HL-60/S4 (cell line): ENCODE results near the gene KRT85.

Experiments used
- in situ Hi-C: fragments of 300-500 bp; cut with MboI; formaldehyde crosslinking; loops from 2 replicates; pipeline ENCODE4 v1.14.3; 2022; ENCODE audit warnings: low sequenced_read_pairs

The KRT85 gene

GRCh38 chr12:52370926-52371608 lies 3.8 kb upstream of the KRT85 start:
- in situ Hi-C loops = no loop called here

DNA sequence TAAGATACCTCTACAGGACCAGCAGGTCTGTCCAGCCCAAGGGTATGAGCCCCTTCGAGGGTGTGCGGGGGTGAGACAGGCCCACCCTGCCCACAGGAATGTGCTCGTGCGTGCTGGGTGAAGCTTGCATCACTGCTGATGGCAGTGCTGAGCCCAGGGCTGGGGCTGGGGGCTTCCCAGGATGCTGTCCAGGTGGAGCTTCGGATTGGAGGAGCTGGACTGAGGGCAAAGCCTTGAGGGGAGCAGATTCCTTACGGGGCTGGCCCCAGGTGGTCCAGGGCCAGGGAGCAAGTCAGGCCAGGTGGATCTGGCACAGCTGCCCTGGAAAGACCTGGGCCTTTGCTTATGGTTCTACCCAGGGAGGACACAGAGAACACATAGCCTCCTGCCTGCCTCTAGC lies 2.5 kb upstream of the KRT85 start:
- in situ Hi-C loops = no loop called here

GRCh38 chr12:52369211-52369610 lies 1.9 kb upstream of the KRT85 start:
- in situ Hi-C loops = no loop called here

DNA sequence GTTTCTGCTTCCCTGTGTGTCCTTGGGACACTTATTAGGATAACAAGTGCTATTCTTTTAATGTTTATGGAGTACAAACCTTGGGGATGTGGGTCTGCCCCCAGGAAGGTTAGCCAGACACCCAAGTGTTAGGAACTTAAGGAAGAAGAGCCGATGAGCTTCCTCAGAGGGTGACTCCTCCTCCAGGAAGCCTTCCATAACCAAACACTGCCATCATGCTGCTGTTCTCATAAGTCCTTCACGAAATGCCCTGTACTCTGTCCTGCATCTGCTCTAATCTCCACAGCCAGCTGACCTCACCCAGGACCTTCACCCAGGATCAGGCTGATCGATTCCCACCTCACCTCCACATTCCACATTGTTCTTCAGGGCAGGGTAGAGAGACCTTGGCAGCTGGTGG lies 1.2 kb upstream of the KRT85 start:
- in situ Hi-C loops = no loop called here

GRCh38 chr12:52367876-52368275 lies 595 bp upstream of the KRT85 start:
- in situ Hi-C loops = no loop called here

- in situ Hi-C loops = no loop called here
These were observed 2.3 kb downstream of the KRT85 start for GRCh38 chr12:52364901-52365489.

- in situ Hi-C loops = no loop called here
These were observed 3.2 kb downstream of the KRT85 start for GRCh38 chr12:52364061-52364460.

DNA sequence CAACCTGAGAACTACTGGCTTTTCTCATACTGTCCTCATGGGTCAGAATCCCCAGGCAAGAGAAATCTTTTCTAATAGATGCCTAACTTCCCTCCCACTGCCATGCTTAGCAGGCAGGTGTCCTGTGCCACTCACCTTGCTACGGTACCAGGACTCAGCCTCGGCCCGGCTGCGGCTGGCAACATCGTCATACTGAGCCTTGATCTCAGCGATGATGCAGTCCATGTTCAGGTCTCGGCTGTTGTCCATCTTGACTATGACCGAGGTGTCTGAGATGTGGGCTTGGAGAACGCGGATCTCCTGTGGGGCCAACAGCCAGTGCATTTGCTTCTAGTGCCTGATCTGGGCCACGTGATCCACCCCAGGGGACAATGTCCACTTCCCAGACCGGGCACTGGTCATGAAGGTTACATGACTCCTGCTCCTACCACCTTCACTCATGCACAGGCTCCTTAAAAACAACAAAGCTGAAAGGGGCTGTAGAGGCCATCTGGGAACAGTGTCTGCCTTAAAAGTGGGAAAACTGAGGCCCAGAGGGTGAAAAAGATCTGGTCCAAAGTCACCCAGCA lies 4.1 kb downstream of the KRT85 start:
- in situ Hi-C loops = no loop called here

DNA sequence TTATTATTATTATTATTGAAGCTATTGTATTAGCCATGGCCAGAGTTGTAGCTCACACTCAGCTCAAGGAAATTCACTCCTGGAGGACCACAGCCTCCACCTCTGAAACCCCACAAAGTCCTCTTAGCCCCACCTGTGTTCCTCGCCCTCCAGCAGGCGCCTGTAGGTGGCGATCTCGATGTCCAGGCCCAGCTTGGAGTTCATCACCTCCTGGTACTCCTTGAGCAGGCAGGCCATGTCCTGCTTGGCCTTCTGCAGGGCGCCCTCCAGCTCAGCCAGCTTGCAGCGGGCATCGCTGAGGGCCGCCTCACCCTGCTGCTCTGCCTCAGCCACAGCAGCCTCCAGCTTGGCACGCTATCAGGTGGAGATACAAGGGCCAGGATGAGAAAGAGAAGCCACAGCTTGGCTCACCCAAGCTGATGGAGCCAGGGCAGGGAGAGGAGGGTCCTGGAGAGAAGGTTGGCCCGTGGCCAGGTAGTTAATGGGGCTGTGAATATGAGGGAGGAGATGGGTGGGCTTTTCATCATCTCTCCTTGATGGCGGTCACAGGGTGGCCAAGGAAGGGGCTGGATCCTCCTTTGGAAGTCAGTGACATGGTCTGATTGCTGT lies 5.1 kb downstream of the KRT85 start:
- in situ Hi-C loops = no loop called here

DNA sequence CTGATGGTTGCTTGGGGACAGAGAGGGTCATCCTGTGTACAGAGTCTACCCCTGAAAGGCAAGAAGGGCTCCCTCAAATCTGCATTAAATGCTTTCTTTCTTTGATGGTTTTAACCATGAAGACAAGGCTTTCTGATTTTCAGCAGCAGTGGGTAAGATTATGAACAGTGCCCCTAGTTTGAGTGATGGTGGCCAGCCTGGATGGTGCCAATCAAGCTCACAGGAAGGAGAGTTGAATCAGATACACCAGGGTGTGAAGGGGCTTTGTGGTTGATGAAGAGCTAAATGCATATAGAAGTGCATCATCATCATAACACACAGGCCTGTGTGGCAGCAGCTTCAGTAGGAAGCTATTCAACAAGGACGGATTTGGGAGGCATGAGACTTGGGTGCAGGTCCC lies 5.7 kb downstream of the KRT85 start:
- in situ Hi-C loops = no loop called here

DNA sequence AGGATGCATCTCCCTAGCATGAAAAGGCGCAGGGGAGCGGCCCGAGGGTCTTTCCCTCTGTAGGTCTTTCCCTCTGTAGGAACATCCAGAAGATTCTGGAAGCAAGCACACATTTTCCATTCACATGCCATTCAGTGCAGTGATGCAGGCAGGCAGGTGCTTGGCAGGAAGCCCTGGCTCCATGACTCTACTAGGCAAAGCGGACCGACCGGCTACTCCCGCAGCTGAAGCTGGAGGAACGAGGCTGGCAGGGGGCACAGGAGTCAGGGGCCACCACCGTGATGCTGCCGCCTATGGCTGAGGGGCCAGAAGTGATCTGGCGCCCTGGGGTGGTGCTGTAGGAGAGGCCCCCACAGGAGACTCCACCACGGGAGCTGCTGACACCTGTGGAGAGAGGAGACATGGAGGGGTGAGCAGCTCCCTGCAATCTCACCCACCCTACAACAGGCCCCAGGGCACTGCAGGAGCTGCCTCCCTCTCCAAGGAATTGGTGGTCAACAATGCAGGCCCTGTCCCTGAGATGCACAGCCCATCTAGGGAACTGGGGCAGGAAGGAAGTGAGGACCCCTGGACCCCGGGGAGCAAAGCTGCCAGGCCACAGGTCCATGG lies 6.5 kb downstream of the KRT85 start:
- in situ Hi-C loops = no loop called here

- in situ Hi-C loops = no loop called here
These were observed 7.1 kb downstream of the KRT85 start for GRCh38 chr12:52360106-52360662.

DNA sequence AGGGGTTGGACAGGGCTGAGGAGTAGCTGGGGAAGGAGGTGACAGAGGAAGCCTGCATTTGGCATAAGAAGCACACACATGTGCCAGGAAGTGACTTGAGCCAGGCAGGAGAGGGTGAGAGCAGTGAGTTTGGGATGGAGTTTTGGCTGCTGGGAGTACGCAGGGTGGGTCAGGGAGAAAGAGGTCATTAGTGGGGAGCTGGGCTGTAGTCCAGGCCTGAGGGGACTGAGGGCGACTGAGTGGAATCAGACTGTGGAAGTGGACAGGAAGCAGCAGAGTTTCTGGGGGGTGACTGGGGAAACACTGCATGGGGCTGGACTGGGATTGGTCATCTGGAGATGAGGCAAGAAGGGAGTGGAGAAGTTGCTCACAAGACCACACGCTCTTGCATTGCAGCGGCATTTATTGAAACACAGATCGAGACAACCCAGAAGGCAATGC lies 7.6 kb downstream of the KRT85 start:
- in situ Hi-C loops = no loop called here

- in situ Hi-C loops = no loop called here
These were observed 8.5 kb downstream of the KRT85 start for GRCh38 chr12:52358575-52359350.

DNA sequence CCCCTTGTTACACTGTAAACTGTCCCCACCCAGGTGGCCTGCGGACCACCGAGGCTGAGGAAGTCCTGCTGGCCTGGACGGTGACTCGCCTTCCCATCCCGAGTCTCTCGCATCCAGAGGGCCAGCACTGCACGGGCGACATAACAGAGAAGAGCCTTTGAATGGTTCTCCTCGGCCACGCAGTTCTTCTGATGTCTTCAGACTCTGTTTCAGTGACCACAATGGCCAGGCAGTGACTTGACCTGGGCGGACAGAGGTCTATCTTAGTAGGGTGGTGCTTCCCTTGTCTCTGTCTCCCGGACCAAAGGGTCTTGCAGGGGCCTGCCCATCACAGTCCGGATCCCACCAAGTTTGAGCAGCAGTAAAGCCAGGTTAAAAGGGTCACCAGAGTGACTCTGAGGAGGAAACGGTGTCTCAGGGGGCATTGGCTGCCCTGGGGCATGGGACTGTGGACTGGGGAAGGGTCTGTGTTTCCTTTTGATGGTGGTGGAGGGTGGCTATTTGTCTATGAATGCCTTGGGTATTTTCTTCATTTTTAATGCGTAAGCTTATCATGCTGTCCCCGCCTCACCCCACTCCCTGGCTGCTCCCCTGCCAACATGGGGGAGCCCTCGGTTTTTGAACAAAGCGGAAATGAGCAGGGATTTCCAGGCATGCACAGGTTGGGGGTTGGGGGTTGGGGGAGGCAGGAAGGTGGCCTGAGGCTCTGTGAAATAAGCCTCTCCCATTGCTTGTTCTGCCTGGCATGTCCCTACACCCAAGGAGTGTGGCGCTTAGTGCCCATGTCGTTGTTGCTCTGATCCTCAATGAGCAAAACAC lies 10.3 kb downstream of the KRT85 start:
- in situ Hi-C loops = no loop called here

DNA sequence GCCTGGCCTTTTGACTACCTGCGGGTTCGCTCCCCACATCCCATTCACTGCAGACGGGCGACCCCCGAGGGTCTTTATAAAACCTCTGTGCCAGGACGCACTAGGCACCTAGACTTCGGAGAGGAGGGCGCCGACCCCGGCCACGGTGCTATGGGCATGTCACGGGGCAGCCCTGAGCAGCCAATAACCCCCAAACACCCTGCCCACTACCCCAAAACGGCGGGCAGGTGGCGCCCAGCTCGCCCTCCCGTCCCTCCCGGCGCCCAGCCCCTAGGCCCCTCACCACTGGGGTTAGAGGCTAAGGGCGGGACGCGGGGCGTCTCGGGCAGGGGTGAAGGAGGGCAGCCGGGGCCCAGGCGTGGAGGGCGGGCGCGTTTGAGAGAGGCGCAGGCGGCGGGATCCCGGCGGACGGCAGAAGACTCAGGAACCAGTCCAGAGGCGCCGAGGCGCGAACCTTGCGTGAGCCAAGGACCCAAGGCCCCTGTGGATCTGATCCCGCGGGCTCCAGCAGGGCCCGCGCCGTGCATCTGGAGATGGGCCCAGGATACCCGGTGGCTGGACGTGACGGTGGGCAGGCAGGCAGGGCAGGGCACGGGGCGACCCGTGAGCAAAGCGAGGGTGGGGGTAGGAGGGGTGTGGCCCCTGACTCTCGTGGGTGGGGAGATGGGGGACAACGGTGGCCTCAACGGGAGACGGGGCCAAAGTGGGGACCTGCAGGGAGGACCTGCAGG lies 11.1 kb downstream of the KRT85 start:
- in situ Hi-C loops = no loop called here

GRCh38 chr12:52355176-52355575 lies 12.1 kb downstream of the KRT85 start:
- in situ Hi-C loops = no loop called here

DNA sequence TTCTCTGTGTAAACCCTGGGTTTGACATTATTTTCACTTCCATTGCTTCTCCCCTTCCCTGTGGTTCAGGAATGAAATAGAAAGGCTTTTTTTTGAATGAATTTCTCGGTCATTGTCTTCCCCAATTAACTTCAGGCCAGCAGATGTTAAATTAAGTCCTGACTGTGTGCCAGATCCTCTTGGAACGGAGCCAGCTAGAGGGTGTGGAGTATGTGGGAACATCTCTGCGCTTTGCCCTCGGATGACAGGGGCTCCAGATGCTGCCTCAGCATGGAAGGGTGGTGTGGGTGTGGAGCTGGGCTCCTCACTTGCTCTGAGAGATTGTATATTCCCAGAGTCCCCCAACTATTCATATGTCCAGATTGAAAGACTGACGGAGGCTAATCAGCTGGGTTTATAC lies 13.1 kb downstream of the KRT85 start:
- in situ Hi-C loops = no loop called here

GRCh38 chr12:52353766-52354165 lies 13.5 kb downstream of the KRT85 start:
- in situ Hi-C loops = no loop called here
